IPS DF 6.9 (cell line): ENCODE results near the gene OSBPL2.

ENCODE experiments used
- DNase-seq: peaks from one replicate; pipeline ENCODE4 v3.0.0-alpha.2; 2013; ENCODE audit warnings: low read depth, low spot score
- H3K27ac ChIP-seq: one replicate; pipeline ENCODE4 v1.5.1; 2013; ENCODE audit warnings: low read length, control low read depth
- H3K27me3 ChIP-seq: 2 replicates; pipeline ENCODE4 v1.6.1; 2013; ENCODE audit warnings: mild to moderate bottlenecking, low read length; ENCODE audit not compliant: control insufficient read depth, insufficient read depth
- H3K36me3 ChIP-seq: 2 replicates; pipeline ENCODE4 v1.6.1; 2013; ENCODE audit warnings: low read length; ENCODE audit not compliant: control insufficient read depth, insufficient read depth
- H3K4me1 ChIP-seq: 2 replicates; pipeline ENCODE4 v1.6.1; 2013; ENCODE audit warnings: low read length; ENCODE audit not compliant: control insufficient read depth, insufficient read depth
- H3K4me3 ChIP-seq: 2 replicates; pipeline ENCODE4 v1.5.1; 2013; ENCODE audit warnings: mild to moderate bottlenecking, low read length
- H3K9me3 ChIP-seq: 2 replicates; pipeline ENCODE4 v1.6.1; 2013; ENCODE audit warnings: low read length, inconsistent platforms; ENCODE audit not compliant: control insufficient read depth, insufficient read depth
- WGBS: extraction: QIAGEN DNeasy Blood & Tissue Kit; methylation state at CpG from one replicate; pipeline ENCODE4 v1.1.7; 2013; ENCODE audit warnings: mixed read lengths, missing lambda C conversion rate; ENCODE audit not compliant: insufficient read length, insufficient coverage; 5-methylcytosine and 5-hydroxymethylcytosine counted together

OSBPL2 gene

DNA sequence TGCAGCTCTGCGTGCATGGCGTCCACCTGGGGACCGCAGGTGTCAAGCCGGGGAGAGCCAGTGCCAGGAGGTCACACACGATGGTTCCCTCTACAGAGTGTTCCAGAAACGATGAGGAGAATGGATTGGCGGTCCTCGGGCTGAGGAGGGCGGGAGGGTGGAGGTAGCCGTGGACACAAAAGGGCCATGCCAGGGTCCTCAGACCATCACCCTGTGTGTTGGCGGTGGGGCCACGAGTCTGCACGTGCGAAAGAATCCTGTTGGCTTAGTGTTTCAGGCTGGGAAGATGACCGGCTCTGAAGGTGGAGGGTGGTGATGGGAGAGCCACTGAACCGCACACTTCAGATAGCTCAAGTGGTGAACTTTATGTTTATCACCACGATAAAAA lies 31.9 kb upstream of the OSBPL2 start:
- Histone ChIP-seq H3K27me3 (no peaks in the 10 kb centered on the region), H3K27ac (no peak overlapping the region), H3K36me3 (peaks cover 7% of the 10 kb centered on the region; the same call in 1 of the 2 replicates), H3K4me3 (no peak overlapping the region), H3K9me3 (no peaks in the 10 kb centered on the region), H3K4me1 (no peaks in the 10 kb centered on the region)
- no CpG with 5 or more reads among the region's 17 CpGs for WGBS
- no peak for DNase-seq

DNA sequence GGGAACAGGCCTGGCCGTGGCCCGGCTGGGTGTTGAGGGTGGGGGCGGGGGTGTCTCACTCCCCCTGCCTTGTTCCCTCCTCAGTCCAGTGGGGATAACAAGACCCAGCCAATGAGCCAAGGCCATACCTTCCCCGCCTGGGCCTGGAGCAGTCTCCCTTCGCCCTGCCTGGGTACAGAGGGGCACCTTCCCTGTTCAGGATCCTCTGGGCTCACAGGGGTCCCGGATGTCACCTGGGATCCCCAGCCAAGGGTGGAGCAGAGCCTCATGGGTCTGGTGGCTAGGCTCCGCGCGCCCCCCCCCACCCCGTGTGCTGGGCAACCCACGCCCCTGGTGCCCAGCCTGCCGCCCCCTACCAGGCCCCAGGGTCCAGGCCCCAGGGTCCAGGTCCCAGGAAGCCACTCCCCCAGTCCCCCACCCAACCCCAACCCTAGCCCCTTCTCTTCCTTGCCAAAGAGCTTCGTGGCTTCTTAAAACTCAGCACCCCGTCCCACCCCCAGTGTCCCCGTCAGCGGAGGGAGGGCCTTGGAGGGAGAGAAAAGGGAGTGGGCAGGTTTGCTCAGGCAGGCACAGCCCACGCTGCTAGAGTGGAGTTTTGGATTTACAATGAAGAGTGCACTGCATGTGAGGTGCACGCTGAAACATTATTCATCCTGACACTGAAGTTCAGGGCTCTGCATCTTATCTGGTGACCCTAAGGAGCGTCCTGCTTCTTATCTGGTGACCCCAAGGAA lies 30.1 kb upstream of the OSBPL2 start:
- no peak for DNase-seq
- Histone ChIP-seq H3K27me3 (no peaks in the 10 kb centered on the region), H3K36me3 (no peaks in the 10 kb centered on the region), H3K9me3 (no peaks in the 10 kb centered on the region), H3K27ac (no peak overlapping the region), H3K4me1 (no peaks in the 10 kb centered on the region), H3K4me3 (no peak overlapping the region)
- WGBS, result no CpG with 5 or more reads among the region's 19 CpGs

- Histone ChIP-seq H3K9me3 (no peaks in the 10 kb centered on the region), H3K36me3 (no peaks in the 10 kb centered on the region), H3K27ac (no peak overlapping the region), H3K4me1 (no peaks in the 10 kb centered on the region), H3K4me3 (no peak overlapping the region), H3K27me3 (no peaks in the 10 kb centered on the region)
- WGBS, result no CpG with 5 or more reads among the region's 27 CpGs
- DNase-seq, result no peak
These were observed 29.2 kb upstream of the OSBPL2 start for GRCh38 chr20:62208795-62209755.

- DNase-seq, result no peak
- Histone ChIP-seq H3K27ac (no peak overlapping the region), H3K4me1 (no peaks in the 10 kb centered on the region), H3K27me3 (no peaks in the 10 kb centered on the region), H3K4me3 (no peak overlapping the region), H3K36me3 (no peaks in the 10 kb centered on the region), H3K9me3 (no peaks in the 10 kb centered on the region)
- WGBS, result no CpG with 5 or more reads among the region's 17 CpGs
These were observed 28.3 kb upstream of the OSBPL2 start for GRCh38 chr20:62209850-62210495.

GRCh38 chr20:62210496-62210855 lies 27.8 kb upstream of the OSBPL2 start:
- H3K36me3 ChIP-seq, result no peaks in the 10 kb centered on the region
- no CpG with 5 or more reads among the region's 21 CpGs for WGBS
- no peaks in the 10 kb centered on the region for H3K4me1 ChIP-seq
- DNase-seq, result no peak
- H3K27me3 ChIP-seq, result no peaks in the 10 kb centered on the region
- no peak overlapping the region for H3K4me3 ChIP-seq
- no peak overlapping the region for H3K27ac ChIP-seq
- no peaks in the 10 kb centered on the region for H3K9me3 ChIP-seq

- no peak for DNase-seq
- WGBS, result no CpG with 5 or more reads among the region's 8 CpGs
These were observed 27.1 kb upstream of the OSBPL2 start for GRCh38 chr20:62211216-62211615.

GRCh38 chr20:62211769-62212288 lies 26.5 kb upstream of the OSBPL2 start:
- DNase-seq, result no peak
- no peaks in the 10 kb centered on the region for H3K4me1 ChIP-seq
- no peaks in the 10 kb centered on the region for H3K36me3 ChIP-seq
- H3K9me3 ChIP-seq, result no peaks in the 10 kb centered on the region
- no CpG with 5 or more reads among the region's 9 CpGs for WGBS
- no peak overlapping the region for H3K4me3 ChIP-seq
- no peak overlapping the region for H3K27ac ChIP-seq
- no peaks in the 10 kb centered on the region for H3K27me3 ChIP-seq

More at GRCh38 chr20:62211216-62211615, 27.1 kb upstream of the OSBPL2 start:
- H3K4me1 ChIP-seq, result no peaks in the 10 kb centered on the region
- H3K9me3 ChIP-seq, result no peaks in the 10 kb centered on the region
- no peak overlapping the region for H3K27ac ChIP-seq
- H3K27me3 ChIP-seq, result no peaks in the 10 kb centered on the region
- H3K36me3 ChIP-seq, result no peaks in the 10 kb centered on the region
- H3K4me3 ChIP-seq, result no peak overlapping the region

DNA sequence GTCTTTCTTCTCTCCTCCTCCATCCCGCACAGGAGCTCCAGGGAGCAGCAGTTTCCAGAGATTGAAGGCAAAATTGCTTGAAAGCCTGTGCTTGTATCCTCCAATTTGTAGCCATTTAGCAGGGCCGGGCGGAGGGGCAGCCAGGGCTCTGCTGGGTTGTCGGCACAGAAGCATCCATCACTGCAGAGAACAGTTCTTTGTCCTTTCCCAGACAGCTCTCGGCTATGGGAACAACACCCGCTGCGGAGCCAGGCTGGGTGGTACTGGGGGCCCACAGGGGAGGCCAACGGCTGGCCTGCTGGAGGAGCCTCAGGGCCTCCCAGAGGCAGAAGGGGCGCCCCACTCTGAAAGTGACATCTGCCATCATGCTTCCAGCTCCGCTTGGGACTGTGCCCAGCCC lies 26.0 kb upstream of the OSBPL2 start:
- H3K4me1 ChIP-seq, result no peaks in the 10 kb centered on the region
- H3K36me3 ChIP-seq, result no peaks in the 10 kb centered on the region
- no peak overlapping the region for H3K4me3 ChIP-seq
- no peak for DNase-seq
- no peaks in the 10 kb centered on the region for H3K27me3 ChIP-seq
- H3K27ac ChIP-seq, result no peak overlapping the region
- no CpG with 5 or more reads among the region's 10 CpGs for WGBS
- H3K9me3 ChIP-seq, result no peaks in the 10 kb centered on the region

- Histone ChIP-seq H3K9me3 (no peaks in the 10 kb centered on the region), H3K4me3 (no peak overlapping the region), H3K36me3 (no peaks in the 10 kb centered on the region), H3K27me3 (peaks cover 13% of the 10 kb centered on the region; the same call in 1 of the 2 replicates), H3K4me1 (peaks cover 4% of the 10 kb centered on the region; the same call in 1 of the 2 replicates), H3K27ac (no peak overlapping the region)
- no CpG with 5 or more reads among the region's 12 CpGs for WGBS
- no peak for DNase-seq
These were observed 24.3 kb upstream of the OSBPL2 start for GRCh38 chr20:62214067-62214466.
